Measurements from ENCODE around the gene PDCD4. TPM values are rescaled to one million over a fixed set of nuclear protein-coding genes. Genes with fewer than 3 reads are reported as not detected.

Gene PDCD4
- total and polyA plus RNA-seq, 10 of the 15 experiments (the other 5 are each of a cell fraction or from before 2014, with no cell fraction given): 101 to 372 (median 171) TPM

DNA sequence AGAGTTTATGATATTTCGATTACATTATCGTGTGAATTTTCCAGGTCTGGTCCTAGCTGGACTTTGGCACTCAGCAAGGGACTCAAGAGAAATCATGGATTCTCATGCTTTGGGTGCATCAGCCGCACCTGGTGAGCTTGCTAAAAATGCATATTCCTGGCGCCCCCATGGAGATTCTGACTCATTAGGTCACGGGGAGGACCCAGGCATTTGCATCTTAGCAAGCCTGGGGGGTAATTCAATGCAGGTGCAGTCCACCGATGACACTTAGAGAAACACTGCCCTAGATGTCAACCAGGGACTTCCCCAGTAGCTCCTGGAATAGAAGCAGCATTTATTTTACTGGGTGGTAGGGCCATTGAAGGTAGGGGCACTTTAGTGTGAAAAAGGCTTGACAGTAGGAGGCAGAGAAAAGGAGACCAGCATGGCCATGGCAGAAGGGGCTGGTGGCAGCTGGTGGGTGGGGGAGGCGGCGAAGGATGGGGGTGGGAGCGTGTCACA lies 29.9 kb upstream of the PDCD4 start (continued):
- TF ChIP-seq LARP7 (IDR thresholded peaks at IDR 0.05) (no peak), NFYB (IDR thresholded peaks at IDR 0.05; ENCODE audit: insufficient read depth, low read depth, low read length) (no peak), STAT1 (conservative IDR thresholded peaks at IDR 0.05) (no peak), RUNX3 (IDR thresholded peaks at IDR 0.05; ENCODE audit: low read length) (peak; percentile 66), CBFB (IDR thresholded peaks at IDR 0.05; ENCODE audit: low read depth) (peak; percentile 31; the same call in 1 of the 2 replicates), NFXL1 (IDR thresholded peaks at IDR 0.05; ENCODE audit: borderline replicate concordance) (no peak), POU2F2 (IDR thresholded peaks at IDR 0.05; ENCODE audit: borderline replicate concordance, low read depth, low read length) (peak; percentile 99), YBX1 (IDR thresholded peaks at IDR 0.05) (no peak), SREBF2 (IDR thresholded peaks at IDR 0.05; ENCODE audit: low read length) (no peak), POLR2A (IDR thresholded peaks at IDR 0.05; ENCODE audit: low read depth, low read length) (no peak; the same call in 1 of the 2 replicates), SRF (IDR thresholded peaks at IDR 0.05; ENCODE audit: low read depth in 2 of 2, low read length in 2 of 2) (0 out of 4 replicates have a peak, but pooled peaks of 1 of the 2 experiments have one; percentile 38), JUND (IDR thresholded peaks at IDR 0.05; ENCODE audit: low read depth, low read length) (peak; percentile 75; the same call in 1 of the 2 replicates), BCL11A (IDR thresholded peaks at IDR 0.05; ENCODE audit: low read depth, low read length) (peak; percentile 78), SIN3A (IDR thresholded peaks at IDR 0.05; ENCODE audit: low read depth, low read length) (no peak), MTA2 (IDR thresholded peaks at IDR 0.05; ENCODE audit: low read depth) (peak; percentile 56), ZNF24 (IDR thresholded peaks at IDR 0.05) (no peak), NBN (IDR thresholded peaks at IDR 0.05) (peak; percentile 73; the same call in 1 of the 2 replicates), MXI1 (IDR thresholded peaks at IDR 0.05; ENCODE audit: low read depth, low read length) (peak; percentile 41)
- TF ChIP-seq, protein P1, sequence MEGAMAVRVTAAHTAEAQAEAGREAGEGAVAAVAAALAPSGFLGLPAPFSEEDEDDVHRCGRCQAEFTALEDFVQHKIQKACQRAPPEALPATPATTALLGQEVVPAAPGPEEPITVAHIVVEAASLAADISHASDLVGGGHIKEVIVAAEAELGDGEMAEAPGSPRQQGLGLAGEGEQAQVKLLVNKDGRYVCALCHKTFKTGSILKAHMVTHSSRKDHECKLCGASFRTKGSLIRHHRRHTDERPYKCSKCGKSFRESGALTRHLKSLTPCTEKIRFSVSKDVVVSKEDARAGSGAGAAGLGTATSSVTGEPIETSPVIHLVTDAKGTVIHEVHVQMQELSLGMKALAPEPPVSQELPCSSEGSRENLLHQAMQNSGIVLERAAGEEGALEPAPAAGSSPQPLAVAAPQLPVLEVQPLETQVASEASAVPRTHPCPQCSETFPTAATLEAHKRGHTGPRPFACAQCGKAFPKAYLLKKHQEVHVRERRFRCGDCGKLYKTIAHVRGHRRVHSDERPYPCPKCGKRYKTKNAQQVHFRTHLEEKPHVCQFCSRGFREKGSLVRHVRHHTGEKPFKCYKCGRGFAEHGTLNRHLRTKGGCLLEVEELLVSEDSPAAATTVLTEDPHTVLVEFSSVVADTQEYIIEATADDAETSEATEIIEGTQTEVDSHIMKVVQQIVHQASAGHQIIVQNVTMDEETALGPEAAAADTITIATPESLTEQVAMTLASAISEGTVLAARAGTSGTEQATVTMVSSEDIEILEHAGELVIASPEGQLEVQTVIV (IDR thresholded peaks at IDR 0.05; ENCODE audit: borderline replicate concordance, partially characterized antibody): no peak
- TF ChIP-seq, protein P2, sequence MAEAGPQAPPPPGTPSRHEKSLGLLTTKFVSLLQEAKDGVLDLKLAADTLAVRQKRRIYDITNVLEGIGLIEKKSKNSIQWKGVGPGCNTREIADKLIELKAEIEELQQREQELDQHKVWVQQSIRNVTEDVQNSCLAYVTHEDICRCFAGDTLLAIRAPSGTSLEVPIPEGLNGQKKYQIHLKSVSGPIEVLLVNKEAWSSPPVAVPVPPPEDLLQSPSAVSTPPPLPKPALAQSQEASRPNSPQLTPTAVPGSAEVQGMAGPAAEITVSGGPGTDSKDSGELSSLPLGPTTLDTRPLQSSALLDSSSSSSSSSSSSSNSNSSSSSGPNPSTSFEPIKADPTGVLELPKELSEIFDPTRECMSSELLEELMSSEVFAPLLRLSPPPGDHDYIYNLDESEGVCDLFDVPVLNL (IDR thresholded peaks at IDR 0.05; ENCODE audit: low read depth, low read length): no peak
- TF ChIP-seq, protein P3, sequence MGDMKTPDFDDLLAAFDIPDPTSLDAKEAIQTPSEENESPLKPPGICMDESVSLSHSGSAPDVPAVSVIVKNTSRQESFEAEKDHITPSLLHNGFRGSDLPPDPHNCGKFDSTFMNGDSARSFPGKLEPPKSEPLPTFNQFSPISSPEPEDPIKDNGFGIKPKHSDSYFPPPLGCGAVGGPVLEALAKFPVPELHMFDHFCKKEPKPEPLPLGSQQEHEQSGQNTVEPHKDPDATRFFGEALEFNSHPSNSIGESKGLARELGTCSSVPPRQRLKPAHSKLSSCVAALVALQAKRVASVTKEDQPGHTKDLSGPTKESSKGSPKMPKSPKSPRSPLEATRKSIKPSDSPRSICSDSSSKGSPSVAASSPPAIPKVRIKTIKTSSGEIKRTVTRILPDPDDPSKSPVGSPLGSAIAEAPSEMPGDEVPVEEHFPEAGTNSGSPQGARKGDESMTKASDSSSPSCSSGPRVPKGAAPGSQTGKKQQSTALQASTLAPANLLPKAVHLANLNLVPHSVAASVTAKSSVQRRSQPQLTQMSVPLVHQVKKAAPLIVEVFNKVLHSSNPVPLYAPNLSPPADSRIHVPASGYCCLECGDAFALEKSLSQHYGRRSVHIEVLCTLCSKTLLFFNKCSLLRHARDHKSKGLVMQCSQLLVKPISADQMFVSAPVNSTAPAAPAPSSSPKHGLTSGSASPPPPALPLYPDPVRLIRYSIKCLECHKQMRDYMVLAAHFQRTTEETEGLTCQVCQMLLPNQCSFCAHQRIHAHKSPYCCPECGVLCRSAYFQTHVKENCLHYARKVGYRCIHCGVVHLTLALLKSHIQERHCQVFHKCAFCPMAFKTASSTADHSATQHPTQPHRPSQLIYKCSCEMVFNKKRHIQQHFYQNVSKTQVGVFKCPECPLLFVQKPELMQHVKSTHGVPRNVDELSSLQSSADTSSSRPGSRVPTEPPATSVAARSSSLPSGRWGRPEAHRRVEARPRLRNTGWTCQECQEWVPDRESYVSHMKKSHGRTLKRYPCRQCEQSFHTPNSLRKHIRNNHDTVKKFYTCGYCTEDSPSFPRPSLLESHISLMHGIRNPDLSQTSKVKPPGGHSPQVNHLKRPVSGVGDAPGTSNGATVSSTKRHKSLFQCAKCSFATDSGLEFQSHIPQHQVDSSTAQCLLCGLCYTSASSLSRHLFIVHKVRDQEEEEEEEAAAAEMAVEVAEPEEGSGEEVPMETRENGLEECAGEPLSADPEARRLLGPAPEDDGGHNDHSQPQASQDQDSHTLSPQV (IDR thresholded peaks at IDR 0.05): no peak
- TF ChIP-seq, protein P4, sequence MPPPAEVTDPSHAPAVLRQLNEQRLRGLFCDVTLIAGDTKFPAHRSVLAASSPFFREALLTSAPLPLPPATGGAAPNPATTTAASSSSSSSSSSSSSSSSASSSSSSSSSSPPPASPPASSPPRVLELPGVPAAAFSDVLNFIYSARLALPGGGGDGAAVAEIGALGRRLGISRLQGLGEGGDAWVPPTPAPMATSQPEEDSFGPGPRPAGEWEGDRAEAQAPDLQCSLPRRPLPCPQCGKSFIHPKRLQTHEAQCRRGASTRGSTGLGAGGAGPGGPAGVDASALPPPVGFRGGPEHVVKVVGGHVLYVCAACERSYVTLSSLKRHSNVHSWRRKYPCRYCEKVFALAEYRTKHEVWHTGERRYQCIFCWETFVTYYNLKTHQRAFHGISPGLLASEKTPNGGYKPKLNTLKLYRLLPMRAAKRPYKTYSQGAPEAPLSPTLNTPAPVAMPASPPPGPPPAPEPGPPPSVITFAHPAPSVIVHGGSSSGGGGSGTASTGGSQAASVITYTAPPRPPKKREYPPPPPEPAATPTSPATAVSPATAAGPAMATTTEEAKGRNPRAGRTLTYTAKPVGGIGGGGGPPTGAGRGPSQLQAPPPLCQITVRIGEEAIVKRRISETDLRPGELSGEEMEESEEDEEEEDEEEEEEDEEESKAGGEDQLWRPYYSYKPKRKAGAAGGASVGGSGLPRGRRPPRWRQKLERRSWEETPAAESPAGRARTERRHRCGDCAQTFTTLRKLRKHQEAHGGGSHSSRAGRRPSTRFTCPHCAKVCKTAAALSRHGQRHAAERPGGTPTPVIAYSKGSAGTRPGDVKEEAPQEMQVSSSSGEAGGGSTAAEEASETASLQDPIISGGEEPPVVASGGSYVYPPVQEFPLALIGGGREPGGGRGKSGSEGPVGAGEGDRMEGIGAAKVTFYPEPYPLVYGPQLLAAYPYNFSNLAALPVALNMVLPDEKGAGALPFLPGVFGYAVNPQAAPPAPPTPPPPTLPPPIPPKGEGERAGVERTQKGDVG (CRISPR knock-in tag; IDR thresholded peaks at IDR 0.05): no peak

Data from GM12878 (cell line).